Keratinocyte (primary cell): ENCODE measurements around the gene STIM1. TPM values are rescaled to one million over a fixed set of nuclear protein-coding genes. Genes with fewer than 3 reads are reported as not detected.

Experiments
- DNase-seq: peaks from one replicate; pipeline ENCODE4 v3.0.0-alpha.2; 2011; ENCODE audit warnings: low read depth, missing footprints, low spot score
- FAIRE-seq: peaks from 2 replicates; lab custom pipeline; 2011; peaks lifted over from hg19 to GRCh38; lab: Jason Lieb, UNC
- H2AFZ ChIP-seq: 2 replicates; pipeline ENCODE4 v1.6.0; 2012; ENCODE audit warnings: low read length, control low read depth, inconsistent platforms; ENCODE audit not compliant: control insufficient read depth
- H3K27ac ChIP-seq: 2 replicates; pipeline ENCODE4 v1.5.1; 2011; ENCODE audit warnings: low read length; ENCODE audit not compliant: control insufficient read depth, insufficient read depth
- H3K27me3 ChIP-seq: 3 replicates; pipeline ENCODE4 v1.6.0; 2011; ENCODE audit warnings: low read length; ENCODE audit not compliant: control insufficient read depth, insufficient read depth; ENCODE audit errors: extremely low read depth
- H3K36me3 ChIP-seq, 2 experiments: 2 replicates in 1 of 2; 3 replicates in 1 of 2; pipeline ENCODE4 v1.5.1; 2011; ENCODE audit warnings: low read length in 2 of 2, mild to moderate bottlenecking in 1 of 2; ENCODE audit not compliant: control insufficient read depth in 2 of 2, insufficient read depth in 2 of 2; ENCODE audit errors: extremely low read depth in 1 of 2
- H3K4me1 ChIP-seq: 3 replicates; pipeline ENCODE4 v1.5.1; 2011; ENCODE audit warnings: low read length; ENCODE audit not compliant: control insufficient read depth, insufficient read depth; ENCODE audit errors: extremely low read depth
- H3K4me2 ChIP-seq: 3 replicates; pipeline ENCODE4 v1.6.0; 2011; ENCODE audit warnings: low read depth, low read length; ENCODE audit not compliant: control insufficient read depth, insufficient read depth; ENCODE audit errors: extremely low read depth
- H3K4me3 ChIP-seq, 3 experiments: fragments of 200-600 bp in 1 of 3; sonication (generic) in 1 of 3; 2 replicates in 2 of 3; 3 replicates in 1 of 3; pipeline ENCODE4 v1.5.1; 2011 to 2016; ENCODE audit warnings: low read length in 3 of 3, mild to moderate bottlenecking in 3 of 3, control low read depth in 2 of 3, inconsistent platforms in 1 of 3, low read depth in 1 of 3, mixed read lengths in 1 of 3, mixed run types in 1 of 3, moderate library complexity in 1 of 3; ENCODE audit not compliant: control insufficient read depth in 2 of 3, insufficient read depth in 2 of 3; ENCODE audit errors: extremely low read depth in 1 of 3
- H3K79me2 ChIP-seq: 2 replicates; pipeline ENCODE4 v1.6.0; 2012; ENCODE audit warnings: low read length; ENCODE audit not compliant: control insufficient read depth, insufficient read depth
- H3K9ac ChIP-seq: 3 replicates; pipeline ENCODE4 v1.6.0; 2011; ENCODE audit warnings: low read length; ENCODE audit not compliant: control insufficient read depth, insufficient read depth; ENCODE audit errors: extremely low read depth
- H3K9me1 ChIP-seq: 3 replicates; pipeline ENCODE4 v1.6.0; 2011; ENCODE audit warnings: low read length; ENCODE audit not compliant: control insufficient read depth, insufficient read depth; ENCODE audit errors: extremely low read depth
- H3K9me3 ChIP-seq: 2 replicates; pipeline ENCODE4 v1.5.1; 2012; ENCODE audit warnings: low read depth, low read length; ENCODE audit not compliant: control insufficient read depth
- H4K20me1 ChIP-seq: 3 replicates; pipeline ENCODE4 v1.6.0; 2011; ENCODE audit warnings: low read length; ENCODE audit not compliant: control insufficient read depth, insufficient read depth; ENCODE audit errors: extremely low read depth
- EZH2 ChIP-seq: IDR thresholded peaks from one replicate; pipeline ENCODE4 v1.6.1; 2012; ENCODE audit warnings: inconsistent platforms, mild to moderate bottlenecking, low read length, moderate library complexity
- dilution Hi-C: fragments of 300-500 bp; cut with MboI; formaldehyde crosslinking; loops from one replicate; pipeline ENCODE4 v1.7.0; 2020; ENCODE audit warnings: low sequenced_read_pairs; ENCODE audit not compliant: extremely low pct_ligation_motif_present
- polyA plus RNA-seq, 5 experiments: library from polyadenylated mRNA; depleted of rRNA in 3 of 5; stranded (reverse) in 3 of 5; stranded (forward) in 1 of 5; unstranded in 1 of 5; fragments of >200 nt; gene quantifications; 1 replicate in 1 of 5; 2 replicates in 3 of 5; 3 replicates in 1 of 5; pipeline versions ENCODE4 v1.2.1 to v1.2.3, GENCODE V29; 2011 to 2012; ENCODE audit warnings: missing spikeins in 2 of 5, low read depth in 1 of 5, low replicate concordance in 1 of 5
- TF ChIP-seq, protein P1 (sequence below), 3 experiments: IDR thresholded peaks in 1 of 3; conservative IDR thresholded peaks in 1 of 3; optimal IDR thresholded peaks in 1 of 3; 2 replicates in 2 of 3; 3 replicates in 1 of 3; pipeline versions ENCODE3 to v1.5.1; 2011; ENCODE audit warnings: low read length in 3 of 3, mild to moderate bottlenecking in 3 of 3, moderate library complexity in 2 of 3, control low read depth in 1 of 3, inconsistent platforms in 1 of 3; ENCODE audit not compliant: insufficient read depth in 2 of 3; ENCODE audit errors: extremely low read depth in 1 of 3

The STIM1 gene
- polyA plus RNA-seq, 1 donor (not counting 4 experiments of a cell fraction or from before 2014, with no cell fraction given): 23.7 TPM

DNA sequence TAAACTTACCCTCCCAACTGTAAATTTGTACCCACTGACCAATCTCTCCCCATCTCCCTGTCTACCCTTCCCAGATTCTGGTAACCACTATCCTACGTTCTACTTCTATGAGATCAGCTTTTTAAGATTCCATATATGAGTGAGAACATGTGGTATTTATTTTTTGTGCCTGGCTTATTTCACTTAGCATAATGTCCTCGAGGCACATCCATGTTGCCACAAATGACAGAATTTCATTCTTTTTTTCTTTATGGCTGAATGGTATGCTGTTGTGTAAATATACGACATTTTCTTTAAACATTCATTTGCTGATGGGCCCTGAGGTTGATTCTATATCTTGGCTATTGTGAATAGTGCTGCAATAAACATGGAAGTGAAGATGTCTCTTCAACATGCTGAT is 164.4 kb downstream of the STIM1 start:
- dilution Hi-C loops: no loop called here
- Histone ChIP-seq H3K4me2 (no peak overlapping the region), H3K27me3 (no peaks in the 10 kb centered on the region), H3K27ac (no peak overlapping the region), H3K9ac (no peak overlapping the region), H4K20me1 (no peaks in the 10 kb centered on the region), H3K4me3 (no peak overlapping the region), H3K36me3 (peaks cover 0 to 1% of the 10 kb centered on the region in 2 experiments), H3K9me1 (no peaks in the 10 kb centered on the region), H3K9me3 (no peaks in the 10 kb centered on the region), H3K4me1 (peaks cover 7% of the 10 kb centered on the region), H2AFZ (no peak overlapping the region), H3K79me2 (peaks cover 3% of the 10 kb centered on the region)
- FAIRE-seq: no peak
- DNase-seq: no peak
- TF ChIP-seq, protein P1, sequence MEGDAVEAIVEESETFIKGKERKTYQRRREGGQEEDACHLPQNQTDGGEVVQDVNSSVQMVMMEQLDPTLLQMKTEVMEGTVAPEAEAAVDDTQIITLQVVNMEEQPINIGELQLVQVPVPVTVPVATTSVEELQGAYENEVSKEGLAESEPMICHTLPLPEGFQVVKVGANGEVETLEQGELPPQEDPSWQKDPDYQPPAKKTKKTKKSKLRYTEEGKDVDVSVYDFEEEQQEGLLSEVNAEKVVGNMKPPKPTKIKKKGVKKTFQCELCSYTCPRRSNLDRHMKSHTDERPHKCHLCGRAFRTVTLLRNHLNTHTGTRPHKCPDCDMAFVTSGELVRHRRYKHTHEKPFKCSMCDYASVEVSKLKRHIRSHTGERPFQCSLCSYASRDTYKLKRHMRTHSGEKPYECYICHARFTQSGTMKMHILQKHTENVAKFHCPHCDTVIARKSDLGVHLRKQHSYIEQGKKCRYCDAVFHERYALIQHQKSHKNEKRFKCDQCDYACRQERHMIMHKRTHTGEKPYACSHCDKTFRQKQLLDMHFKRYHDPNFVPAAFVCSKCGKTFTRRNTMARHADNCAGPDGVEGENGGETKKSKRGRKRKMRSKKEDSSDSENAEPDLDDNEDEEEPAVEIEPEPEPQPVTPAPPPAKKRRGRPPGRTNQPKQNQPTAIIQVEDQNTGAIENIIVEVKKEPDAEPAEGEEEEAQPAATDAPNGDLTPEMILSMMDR (optimal IDR thresholded peaks at IDR 0.05 in 1 of 3, IDR thresholded peaks at IDR 0.05 in 1 of 3, conservative IDR thresholded peaks at IDR 0.05 in 1 of 3; ENCODE audit: extremely low read depth in 1 of 3, insufficient read depth in 2 of 3, low read length in 3 of 3): no peak
- TF ChIP-seq EZH2: no peak

DNA sequence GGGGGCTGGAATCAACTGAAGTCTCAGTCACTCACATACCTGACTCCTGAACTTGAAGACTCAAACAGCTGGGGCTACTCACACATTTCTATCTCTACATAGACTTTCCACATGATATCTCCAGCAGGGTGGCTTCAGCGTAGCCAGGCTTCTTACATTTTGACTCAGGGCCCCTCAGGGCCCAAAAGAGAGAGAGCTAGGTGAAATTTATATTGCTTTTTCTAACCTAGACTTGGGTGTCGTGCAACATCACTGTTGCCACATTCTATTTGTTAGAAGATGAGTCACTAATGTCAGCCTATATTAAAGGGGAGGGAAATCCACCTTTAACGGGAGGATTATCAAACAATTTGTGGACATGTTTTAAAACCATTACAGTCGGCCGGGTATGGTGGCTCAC is 167.2 kb downstream of the STIM1 start:
- no peak overlapping the region for H2AFZ ChIP-seq
- no peak for FAIRE-seq
- dilution Hi-C loops: no loop called here
- H3K4me1 ChIP-seq: peaks cover 10% of the 10 kb centered on the region
- no peak overlapping the region for H3K9ac ChIP-seq
- no peak overlapping the region for H3K27ac ChIP-seq
- H3K79me2 ChIP-seq: no peaks in the 10 kb centered on the region
- no peak overlapping the region for H3K4me2 ChIP-seq
- H3K36me3 ChIP-seq: peaks cover 0 to 1% of the 10 kb centered on the region in 2 experiments
- H3K9me3 ChIP-seq: no peaks in the 10 kb centered on the region
- H3K9me1 ChIP-seq: no peaks in the 10 kb centered on the region
- H3K4me3 ChIP-seq: no peak overlapping the region
- DNase-seq: no peak
- no peaks in the 10 kb centered on the region for H4K20me1 ChIP-seq
- no peaks in the 10 kb centered on the region for H3K27me3 ChIP-seq
- no peak for TF ChIP-seq EZH2
- TF ChIP-seq, protein P1 (optimal IDR thresholded peaks at IDR 0.05 in 1 of 3, IDR thresholded peaks at IDR 0.05 in 1 of 3, conservative IDR thresholded peaks at IDR 0.05 in 1 of 3; ENCODE audit: extremely low read depth in 1 of 3, insufficient read depth in 2 of 3, low read length in 3 of 3): no peak
